Neural cell (in vitro differentiated cells): Measurements from ENCODE around the gene SND1. TPM values are rescaled to one million over a fixed set of nuclear protein-coding genes. Genes with fewer than 3 reads are reported as not detected.

Experiments used
- H2AFZ ChIP-seq: fragments of 200-600, 300-800 bp; sonication (generic), shearing (Covaris generic); 2 replicates; pipeline ENCODE4 v1.6.0; 2014; ENCODE audit warnings: low read depth, mild to moderate bottlenecking, antibody characterized with exemption, low read length, moderate library complexity
- H3F3A ChIP-seq: fragments of 200-600 bp; shearing (Covaris generic); 2 replicates; pipeline ENCODE4 v1.6.1; 2016; ENCODE audit warnings: mild to moderate bottlenecking, moderate library complexity, mixed read lengths, antibody characterized with exemption, low read length; ENCODE audit not compliant: insufficient read depth, poor library complexity, severe bottlenecking
- H3K27ac ChIP-seq: fragments of 200-600, 300-800 bp; sonication (generic), shearing (Covaris generic); 2 replicates; pipeline ENCODE4 v1.5.1; 2014; ENCODE audit warnings: mild to moderate bottlenecking, low read length, moderate library complexity
- H3K27me3 ChIP-seq: fragments of 300-800, 200-600 bp; sonication (generic), shearing (Covaris generic); 2 replicates; pipeline ENCODE4 v1.6.0; 2014; ENCODE audit warnings: mild to moderate bottlenecking, low read depth, low read length, moderate library complexity; ENCODE audit not compliant: insufficient read depth
- H3K36me3 ChIP-seq: fragments of 300-800, 200-600 bp; sonication (generic), shearing (Covaris generic); 2 replicates; pipeline ENCODE4 v1.5.1; 2014; ENCODE audit warnings: mild to moderate bottlenecking, antibody characterized with exemption, low read length, moderate library complexity; ENCODE audit not compliant: insufficient read depth
- H3K4me2 ChIP-seq: fragments of 300-800, 200-600 bp; sonication (generic), shearing (Covaris generic); 2 replicates; pipeline ENCODE4 v1.6.0; 2014; ENCODE audit warnings: mild to moderate bottlenecking, low read length
- H3K4me3 ChIP-seq: fragments of 300-800, 200-600 bp; sonication (generic), shearing (Covaris generic); 2 replicates; pipeline ENCODE4 v1.5.1; 2014; ENCODE audit warnings: mild to moderate bottlenecking, low read length, moderate library complexity
- H3K79me2 ChIP-seq: fragments of 200-600 bp; shearing (Covaris generic); replicated peaks from 2 replicates; pipeline ENCODE4 v1.6.0; 2014; ENCODE audit warnings: mild to moderate bottlenecking, low read length, moderate library complexity; ENCODE audit not compliant: insufficient read depth
- H3K9ac ChIP-seq: fragments of 300-800, 200-600 bp; sonication (generic), shearing (Covaris generic); 2 replicates; pipeline ENCODE4 v1.6.1; 2016; ENCODE audit warnings: mild to moderate bottlenecking, low read length, mixed read lengths
- H3K9me2 ChIP-seq: fragments of 200-600 bp; shearing (Covaris generic); 2 replicates; pipeline ENCODE4 v1.6.1; 2016; ENCODE audit warnings: mild to moderate bottlenecking, low read length, mixed read lengths; ENCODE audit not compliant: insufficient read depth
- H3K9me3 ChIP-seq: fragments of 200-600, 300-800 bp; sonication (generic), shearing (Covaris generic); 2 replicates; pipeline ENCODE4 v1.6.1; 2016; ENCODE audit warnings: mild to moderate bottlenecking, mixed run types, low read length, moderate library complexity, mixed read lengths
- H4K20me1 ChIP-seq: fragments of 200-600 bp; shearing (Covaris generic); 2 replicates; pipeline ENCODE4 v1.6.1; 2016; ENCODE audit warnings: mild to moderate bottlenecking, mixed run types; ENCODE audit not compliant: insufficient read depth
- EP300 ChIP-seq: fragments of 450-650 bp; conservative IDR thresholded peaks from 2 replicates; pipeline ENCODE4 v1.6.1; 2014; ENCODE audit warnings: antibody characterized with exemption, mild to moderate bottlenecking, moderate library complexity; ENCODE audit not compliant: poor library complexity, severe bottlenecking
- EZH2 ChIP-seq: fragments of 200-600, 300-800 bp; shearing (Covaris generic), sonication (generic); IDR thresholded peaks from 2 replicates; pipeline ENCODE4 v1.6.1; 2014; ENCODE audit warnings: antibody characterized with exemption, low read length, borderline replicate concordance, mild to moderate bottlenecking; ENCODE audit not compliant: insufficient read depth, poor library complexity, severe bottlenecking
- MXI1 ChIP-seq: fragments of 450-650 bp; conservative IDR thresholded peaks from 2 replicates; pipeline ENCODE4 v1.6.1; 2014; ENCODE audit warnings: antibody characterized with exemption, mild to moderate bottlenecking; ENCODE audit not compliant: poor library complexity, severe bottlenecking
- POLR2AphosphoS5 ChIP-seq: IDR thresholded peaks from 2 replicates; pipeline ENCODE4 v1.6.1; 2012
- RAD21 ChIP-seq: fragments of 450-650 bp; conservative IDR thresholded peaks from 2 replicates; pipeline ENCODE4 v1.6.1; 2014; ENCODE audit warnings: antibody characterized with exemption, mild to moderate bottlenecking, moderate library complexity
- SMC3 ChIP-seq: fragments of 450-650 bp; conservative IDR thresholded peaks from 2 replicates; pipeline ENCODE4 v1.6.1; 2014; ENCODE audit warnings: antibody characterized with exemption, mild to moderate bottlenecking, moderate library complexity; ENCODE audit not compliant: poor library complexity
- TAF1 ChIP-seq: IDR thresholded peaks from 2 replicates; pipeline ENCODE4 v1.6.1; 2012; ENCODE audit warnings: low read depth
- polyA plus RNA-seq: library from polyadenylated mRNA; depleted of rRNA; stranded (reverse); fragments of >200 nt; gene quantifications from 2 replicates; pipeline ENCODE4 v1.2.3, GENCODE V29; 2014
- TF ChIP-seq, protein P1 (sequence below): fragments of 450-650 bp; IDR thresholded peaks from 2 replicates; pipeline ENCODE4 v1.5.1; 2014; ENCODE audit warnings: antibody characterized with exemption, mild to moderate bottlenecking, moderate library complexity; ENCODE audit not compliant: poor library complexity, severe bottlenecking
- TF ChIP-seq, protein P2 (sequence below): IDR thresholded peaks from 2 replicates; pipeline ENCODE4 v1.6.1; 2012; ENCODE audit warnings: borderline replicate concordance

Gene SND1
- polyA plus RNA-seq, 1 donor from 2014 or later: 37.4 TPM

DNA sequence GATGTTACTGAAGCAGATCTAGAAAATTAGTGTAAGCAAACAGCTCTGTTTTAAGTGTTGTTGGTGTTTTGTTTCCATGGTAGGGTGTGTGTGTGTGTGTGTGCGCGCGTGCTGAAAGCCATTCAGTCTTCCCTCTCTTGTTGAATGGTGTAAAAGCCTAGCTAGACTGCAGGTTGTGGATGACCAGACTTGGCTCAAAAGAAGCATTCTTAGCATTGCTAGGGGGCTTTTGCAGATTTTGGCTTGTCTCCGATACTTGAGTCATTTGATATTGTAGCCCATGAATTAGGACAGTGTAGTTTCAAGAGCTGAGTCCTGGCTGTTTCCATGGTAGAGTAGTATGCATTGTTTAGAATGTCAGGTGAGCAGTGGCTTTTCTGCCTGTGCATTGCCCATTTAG lies 99.1 kb downstream of the SND1 start:
- Histone ChIP-seq H3K9me3 (no peaks in the 10 kb centered on the region), H3K27me3 (no peaks in the 10 kb centered on the region), H4K20me1 (no peaks in the 10 kb centered on the region), H3K4me3 (no peak overlapping the region), H2AFZ (no peak overlapping the region), H3K79me2 (no peaks in the 10 kb centered on the region), H3K36me3 (no peaks in the 10 kb centered on the region), H3K9me2 (no peaks in the 10 kb centered on the region), H3K27ac (no peak overlapping the region), H3F3A (no peaks in the 10 kb centered on the region), H3K9ac (no peak overlapping the region), H3K4me2 (no peak overlapping the region)
- TF ChIP-seq SMC3: no peak
- TF ChIP-seq, protein P1, sequence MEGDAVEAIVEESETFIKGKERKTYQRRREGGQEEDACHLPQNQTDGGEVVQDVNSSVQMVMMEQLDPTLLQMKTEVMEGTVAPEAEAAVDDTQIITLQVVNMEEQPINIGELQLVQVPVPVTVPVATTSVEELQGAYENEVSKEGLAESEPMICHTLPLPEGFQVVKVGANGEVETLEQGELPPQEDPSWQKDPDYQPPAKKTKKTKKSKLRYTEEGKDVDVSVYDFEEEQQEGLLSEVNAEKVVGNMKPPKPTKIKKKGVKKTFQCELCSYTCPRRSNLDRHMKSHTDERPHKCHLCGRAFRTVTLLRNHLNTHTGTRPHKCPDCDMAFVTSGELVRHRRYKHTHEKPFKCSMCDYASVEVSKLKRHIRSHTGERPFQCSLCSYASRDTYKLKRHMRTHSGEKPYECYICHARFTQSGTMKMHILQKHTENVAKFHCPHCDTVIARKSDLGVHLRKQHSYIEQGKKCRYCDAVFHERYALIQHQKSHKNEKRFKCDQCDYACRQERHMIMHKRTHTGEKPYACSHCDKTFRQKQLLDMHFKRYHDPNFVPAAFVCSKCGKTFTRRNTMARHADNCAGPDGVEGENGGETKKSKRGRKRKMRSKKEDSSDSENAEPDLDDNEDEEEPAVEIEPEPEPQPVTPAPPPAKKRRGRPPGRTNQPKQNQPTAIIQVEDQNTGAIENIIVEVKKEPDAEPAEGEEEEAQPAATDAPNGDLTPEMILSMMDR: no peak
- no peak for TF ChIP-seq TAF1
- no peak for TF ChIP-seq RAD21

DNA sequence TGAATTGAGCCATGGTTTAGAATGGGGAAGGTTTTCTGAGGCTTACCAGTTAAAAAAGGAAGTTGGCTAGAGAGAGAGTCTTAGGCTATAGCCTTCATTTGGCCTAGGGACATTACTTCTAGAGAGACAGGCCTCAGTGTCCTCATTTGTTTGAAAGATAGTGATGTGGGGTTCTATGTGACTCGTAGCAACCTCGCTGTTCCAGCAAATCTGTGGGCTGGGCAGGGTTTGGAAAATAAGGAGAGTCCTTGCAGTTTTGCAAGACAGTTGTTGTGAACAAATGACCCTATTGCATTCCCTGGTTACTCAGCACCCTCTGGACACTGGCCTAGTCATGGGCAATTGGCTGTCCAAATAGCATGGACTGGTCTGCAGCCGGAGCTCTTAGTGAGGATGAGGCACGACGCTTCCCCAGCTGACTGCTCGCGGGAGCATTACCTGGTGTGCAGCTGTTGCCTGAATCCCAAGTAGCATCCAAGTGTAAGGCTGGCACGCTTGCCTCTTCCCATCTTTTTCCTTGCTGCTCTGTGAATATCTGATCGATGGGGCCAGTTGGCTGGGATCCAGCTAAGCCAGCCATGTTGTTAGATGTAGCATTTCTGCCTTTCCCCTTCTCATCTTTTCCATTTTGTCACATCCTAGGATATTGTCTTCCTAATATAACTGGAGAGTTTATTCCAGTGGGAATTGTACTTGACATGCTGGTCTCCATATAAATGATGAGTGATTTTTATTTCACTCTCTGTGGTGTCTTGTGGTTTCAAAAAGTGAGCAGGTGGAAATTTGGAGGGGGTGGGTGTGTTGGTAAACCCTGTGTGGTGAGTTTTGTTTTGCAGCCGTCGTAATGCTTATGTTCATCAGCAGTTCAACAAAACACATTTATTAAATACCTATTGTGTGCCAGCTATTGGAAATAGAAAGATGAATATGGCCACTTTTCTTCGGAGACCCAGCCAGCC lies 99.8 kb downstream of the SND1 start:
- H3F3A ChIP-seq: no peaks in the 10 kb centered on the region
- no peaks in the 10 kb centered on the region for H3K27me3 ChIP-seq
- no peak overlapping the region for H3K27ac ChIP-seq
- no peaks in the 10 kb centered on the region for H3K9me2 ChIP-seq
- no peak overlapping the region for H3K9ac ChIP-seq
- H3K4me2 ChIP-seq: no peak overlapping the region
- H3K4me3 ChIP-seq: no peak overlapping the region
- H4K20me1 ChIP-seq: no peaks in the 10 kb centered on the region
- TF ChIP-seq POLR2AphosphoS5: no peak
- TF ChIP-seq, protein P1: no peak
- TF ChIP-seq RAD21: no peak
- TF ChIP-seq EP300: no peak
- no peak for TF ChIP-seq EZH2
- TF ChIP-seq SMC3: no peak
- TF ChIP-seq TAF1: no peak
- TF ChIP-seq MXI1: no peak
- TF ChIP-seq, protein P2, sequence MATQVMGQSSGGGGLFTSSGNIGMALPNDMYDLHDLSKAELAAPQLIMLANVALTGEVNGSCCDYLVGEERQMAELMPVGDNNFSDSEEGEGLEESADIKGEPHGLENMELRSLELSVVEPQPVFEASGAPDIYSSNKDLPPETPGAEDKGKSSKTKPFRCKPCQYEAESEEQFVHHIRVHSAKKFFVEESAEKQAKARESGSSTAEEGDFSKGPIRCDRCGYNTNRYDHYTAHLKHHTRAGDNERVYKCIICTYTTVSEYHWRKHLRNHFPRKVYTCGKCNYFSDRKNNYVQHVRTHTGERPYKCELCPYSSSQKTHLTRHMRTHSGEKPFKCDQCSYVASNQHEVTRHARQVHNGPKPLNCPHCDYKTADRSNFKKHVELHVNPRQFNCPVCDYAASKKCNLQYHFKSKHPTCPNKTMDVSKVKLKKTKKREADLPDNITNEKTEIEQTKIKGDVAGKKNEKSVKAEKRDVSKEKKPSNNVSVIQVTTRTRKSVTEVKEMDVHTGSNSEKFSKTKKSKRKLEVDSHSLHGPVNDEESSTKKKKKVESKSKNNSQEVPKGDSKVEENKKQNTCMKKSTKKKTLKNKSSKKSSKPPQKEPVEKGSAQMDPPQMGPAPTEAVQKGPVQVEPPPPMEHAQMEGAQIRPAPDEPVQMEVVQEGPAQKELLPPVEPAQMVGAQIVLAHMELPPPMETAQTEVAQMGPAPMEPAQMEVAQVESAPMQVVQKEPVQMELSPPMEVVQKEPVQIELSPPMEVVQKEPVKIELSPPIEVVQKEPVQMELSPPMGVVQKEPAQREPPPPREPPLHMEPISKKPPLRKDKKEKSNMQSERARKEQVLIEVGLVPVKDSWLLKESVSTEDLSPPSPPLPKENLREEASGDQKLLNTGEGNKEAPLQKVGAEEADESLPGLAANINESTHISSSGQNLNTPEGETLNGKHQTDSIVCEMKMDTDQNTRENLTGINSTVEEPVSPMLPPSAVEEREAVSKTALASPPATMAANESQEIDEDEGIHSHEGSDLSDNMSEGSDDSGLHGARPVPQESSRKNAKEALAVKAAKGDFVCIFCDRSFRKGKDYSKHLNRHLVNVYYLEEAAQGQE: no peak
- no peaks in the 10 kb centered on the region for H3K9me3 ChIP-seq
- no peaks in the 10 kb centered on the region for H3K36me3 ChIP-seq
- no peak overlapping the region for H2AFZ ChIP-seq
- no peaks in the 10 kb centered on the region for H3K79me2 ChIP-seq
